ENCODE measurements around the gene SMIM22.

The SMIM22 gene

DNA sequence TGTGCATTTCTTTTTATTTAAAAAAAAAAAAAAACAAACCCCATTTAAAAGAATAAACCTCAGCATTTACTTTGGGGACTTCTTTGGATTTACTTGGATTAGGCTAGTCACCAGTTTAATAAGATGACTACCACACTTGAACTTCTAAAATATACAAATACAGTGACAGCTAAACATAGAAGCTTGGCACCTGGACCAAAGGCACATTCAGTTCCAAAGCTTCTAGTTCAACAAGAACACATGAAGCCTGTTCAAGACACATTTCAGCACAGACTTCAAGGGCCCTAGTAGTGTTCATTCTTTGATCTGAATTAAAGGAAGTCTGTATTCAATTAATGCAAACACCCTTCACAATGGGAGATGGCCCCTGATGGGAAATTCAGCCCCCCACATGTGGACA lies 18.9 kb downstream of the SMIM22 start:
- Histone ChIP-seq H3K27ac (peak overlapping the region; percentile 65), H3K79me2 (no peaks in the 10 kb centered on the region), H3K4me3 (ENCODE audit: low read depth, low read length) (peak overlapping the region; percentile 14), H3K27me3 (ENCODE audit: control insufficient read depth, insufficient read depth, low read length) (no peaks in the 10 kb centered on the region), H3K4me1 (peaks cover 16% of the 10 kb centered on the region), H3K9ac (no peak overlapping the region), H2AFZ (no peak overlapping the region), H3K9me3 (ENCODE audit: control insufficient read depth, low read length) (no peaks in the 10 kb centered on the region), H3K36me3 (ENCODE audit: control insufficient read depth, insufficient read depth, low read length) (no peaks in the 10 kb centered on the region), H3K4me2 (ENCODE audit: low read length) (peak overlapping the region; percentile 56)
- TF ChIP-seq, protein P1, sequence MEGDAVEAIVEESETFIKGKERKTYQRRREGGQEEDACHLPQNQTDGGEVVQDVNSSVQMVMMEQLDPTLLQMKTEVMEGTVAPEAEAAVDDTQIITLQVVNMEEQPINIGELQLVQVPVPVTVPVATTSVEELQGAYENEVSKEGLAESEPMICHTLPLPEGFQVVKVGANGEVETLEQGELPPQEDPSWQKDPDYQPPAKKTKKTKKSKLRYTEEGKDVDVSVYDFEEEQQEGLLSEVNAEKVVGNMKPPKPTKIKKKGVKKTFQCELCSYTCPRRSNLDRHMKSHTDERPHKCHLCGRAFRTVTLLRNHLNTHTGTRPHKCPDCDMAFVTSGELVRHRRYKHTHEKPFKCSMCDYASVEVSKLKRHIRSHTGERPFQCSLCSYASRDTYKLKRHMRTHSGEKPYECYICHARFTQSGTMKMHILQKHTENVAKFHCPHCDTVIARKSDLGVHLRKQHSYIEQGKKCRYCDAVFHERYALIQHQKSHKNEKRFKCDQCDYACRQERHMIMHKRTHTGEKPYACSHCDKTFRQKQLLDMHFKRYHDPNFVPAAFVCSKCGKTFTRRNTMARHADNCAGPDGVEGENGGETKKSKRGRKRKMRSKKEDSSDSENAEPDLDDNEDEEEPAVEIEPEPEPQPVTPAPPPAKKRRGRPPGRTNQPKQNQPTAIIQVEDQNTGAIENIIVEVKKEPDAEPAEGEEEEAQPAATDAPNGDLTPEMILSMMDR (IDR thresholded peaks at IDR 0.05) = no peak

DNA sequence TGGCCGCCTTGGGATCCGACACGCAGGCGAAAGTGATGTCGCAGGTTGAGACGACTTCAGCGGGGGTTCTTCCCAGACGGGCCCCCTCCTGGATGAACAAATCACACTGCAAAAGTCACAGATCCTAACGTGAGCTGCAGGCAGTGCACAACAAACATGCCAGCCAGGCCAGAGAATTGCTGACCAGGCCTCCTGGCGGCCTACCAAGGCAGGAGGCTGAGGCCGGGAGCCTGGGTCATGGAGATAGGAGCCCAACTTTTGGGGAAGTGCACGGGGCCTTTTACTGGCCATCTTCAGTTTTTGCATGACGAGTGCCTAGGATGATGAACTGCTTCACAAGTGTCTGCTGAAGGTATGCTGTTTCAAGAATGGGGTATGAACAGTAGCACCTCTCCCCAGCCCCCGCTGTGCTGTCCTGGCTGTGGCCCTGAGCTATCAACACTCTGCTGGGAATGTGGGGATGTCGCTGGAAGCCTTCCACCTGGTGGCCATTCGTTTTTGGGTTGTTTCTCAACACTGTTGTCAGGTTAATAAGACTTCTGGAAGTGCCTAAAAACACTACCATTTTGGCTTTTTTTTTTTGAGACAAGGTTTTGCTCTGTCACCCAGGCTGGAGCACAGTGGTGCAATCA lies 19.5 kb downstream of the SMIM22 start:
- Histone ChIP-seq H3K9ac (no peak overlapping the region), H3K27me3 (ENCODE audit: control insufficient read depth, insufficient read depth, low read length) (no peaks in the 10 kb centered on the region), H3K27ac (peak overlapping the region; percentile 65), H3K9me3 (ENCODE audit: control insufficient read depth, low read length) (no peaks in the 10 kb centered on the region), H3K36me3 (ENCODE audit: control insufficient read depth, insufficient read depth, low read length) (no peaks in the 10 kb centered on the region), H3K79me2 (no peaks in the 10 kb centered on the region), H2AFZ (no peak overlapping the region), H3K4me1 (peaks cover 16% of the 10 kb centered on the region), H3K4me2 (ENCODE audit: low read length) (peak overlapping the region; percentile 56), H3K4me3 (ENCODE audit: low read depth, low read length) (peak overlapping the region; percentile 14)
- TF ChIP-seq, protein P1 (IDR thresholded peaks at IDR 0.05) = no peak

DNA sequence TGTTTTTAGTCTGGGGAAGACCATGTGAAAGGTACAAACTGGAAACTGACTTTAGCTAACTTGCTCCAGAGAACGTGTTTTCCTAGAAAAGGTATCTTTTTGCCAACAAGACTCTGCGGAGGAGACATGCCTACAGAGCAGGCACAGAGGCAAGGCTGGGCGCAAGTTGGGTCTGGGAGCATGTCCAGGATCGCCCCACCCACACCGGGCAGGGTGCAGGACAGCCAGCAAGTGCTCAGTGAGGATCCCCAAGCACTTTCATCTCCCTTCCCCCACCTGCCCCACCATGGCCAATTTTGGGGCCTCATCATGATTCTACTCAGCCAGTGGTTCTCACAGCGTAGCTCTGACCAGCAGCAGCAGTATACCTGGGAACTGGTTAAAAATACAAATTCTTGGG lies 25.5 kb downstream of the SMIM22 start:
- no peak overlapping the region for H2AFZ ChIP-seq
- H3K9ac ChIP-seq = no peak overlapping the region
- H3K27me3 ChIP-seq (ENCODE audit: control insufficient read depth, insufficient read depth, low read length) = no peaks in the 10 kb centered on the region
- H3K9me3 ChIP-seq (ENCODE audit: control insufficient read depth, low read length) = no peaks in the 10 kb centered on the region
- H3K36me3 ChIP-seq (ENCODE audit: control insufficient read depth, insufficient read depth, low read length) = no peaks in the 10 kb centered on the region
- peaks cover 3% of the 10 kb centered on the region for H3K79me2 ChIP-seq
- no peak overlapping the region for H3K4me2 ChIP-seq (ENCODE audit: low read length)
- TF ChIP-seq, protein P1 (IDR thresholded peaks at IDR 0.05) = no peak
- H3K27ac ChIP-seq = no peak overlapping the region
- no peaks in the 10 kb centered on the region for H3K4me1 ChIP-seq
- no peak overlapping the region for H3K4me3 ChIP-seq (ENCODE audit: low read depth, low read length)

DNA sequence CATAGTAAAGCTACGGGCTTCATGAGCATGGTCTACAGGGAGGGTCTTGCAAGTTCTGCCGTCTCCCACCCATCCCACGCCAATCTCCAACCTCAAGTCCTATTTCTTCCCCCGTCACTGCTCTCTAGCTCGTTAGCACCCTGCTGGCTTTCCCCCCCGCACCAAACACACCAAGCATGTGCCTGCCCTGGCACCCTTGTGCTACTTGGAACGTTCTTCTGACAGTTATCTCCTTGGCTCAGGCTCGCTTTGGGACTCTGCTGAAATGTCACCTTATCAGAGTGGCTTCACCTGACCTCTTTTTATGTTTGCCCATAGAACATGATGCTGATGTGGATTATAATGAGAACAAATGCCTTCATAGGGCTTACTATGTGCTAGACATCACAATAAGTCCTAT lies 30.0 kb downstream of the SMIM22 start:
- TF ChIP-seq, protein P1 (IDR thresholded peaks at IDR 0.05) = no peak
- H3K79me2 ChIP-seq = peaks cover 23% of the 10 kb centered on the region
- H3K4me2 ChIP-seq (ENCODE audit: low read length) = no peak overlapping the region
- H2AFZ ChIP-seq = no peak overlapping the region
- no peaks in the 10 kb centered on the region for H3K27me3 ChIP-seq (ENCODE audit: control insufficient read depth, insufficient read depth, low read length)
- H3K4me3 ChIP-seq (ENCODE audit: low read depth, low read length) = no peak overlapping the region
- no peaks in the 10 kb centered on the region for H3K36me3 ChIP-seq (ENCODE audit: control insufficient read depth, insufficient read depth, low read length)
- H3K27ac ChIP-seq = no peak overlapping the region
- H3K9ac ChIP-seq = no peak overlapping the region
- H3K4me1 ChIP-seq = no peaks in the 10 kb centered on the region
- no peaks in the 10 kb centered on the region for H3K9me3 ChIP-seq (ENCODE audit: control insufficient read depth, low read length)

DNA sequence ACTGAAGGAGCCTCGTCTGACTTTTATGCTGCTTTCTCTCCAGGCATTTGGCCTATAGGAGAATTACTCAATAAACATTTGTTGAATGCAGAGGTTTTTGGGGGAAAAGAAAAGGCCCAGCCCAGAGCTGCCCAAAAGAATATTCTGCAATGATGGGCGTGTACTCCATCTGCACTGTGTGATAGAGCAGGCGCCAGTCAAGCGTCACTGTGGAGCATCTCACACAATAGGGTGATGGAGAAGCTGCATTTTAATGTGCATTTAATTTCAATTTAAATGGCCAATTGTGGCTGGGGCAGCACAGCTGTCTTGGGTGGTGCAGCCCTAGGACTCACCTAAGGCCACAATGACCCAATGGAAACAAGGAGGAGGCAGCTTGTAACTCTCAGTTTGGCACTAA lies 31.4 kb downstream of the SMIM22 start:
- H3K4me2 ChIP-seq (ENCODE audit: low read length) = no peak overlapping the region
- no peak overlapping the region for H3K27ac ChIP-seq
- no peaks in the 10 kb centered on the region for H3K27me3 ChIP-seq (ENCODE audit: control insufficient read depth, insufficient read depth, low read length)
- peaks cover 23% of the 10 kb centered on the region for H3K79me2 ChIP-seq
- no peaks in the 10 kb centered on the region for H3K36me3 ChIP-seq (ENCODE audit: control insufficient read depth, insufficient read depth, low read length)
- TF ChIP-seq, protein P1 (IDR thresholded peaks at IDR 0.05) = no peak
- no peaks in the 10 kb centered on the region for H3K9me3 ChIP-seq (ENCODE audit: control insufficient read depth, low read length)
- H2AFZ ChIP-seq = no peak overlapping the region
- no peak overlapping the region for H3K9ac ChIP-seq
- no peak overlapping the region for H3K4me3 ChIP-seq (ENCODE audit: low read depth, low read length)
- H3K4me1 ChIP-seq = no peaks in the 10 kb centered on the region
